ENCODE measurements around the gene AUTS2. TPM values are rescaled to one million over a fixed set of nuclear protein-coding genes. Genes with fewer than 3 reads are reported as not detected.

The AUTS2 gene
- total and polyA plus RNA-seq, 2 experiments from 2014 or later: 3.0 to 4.4 TPM

DNA sequence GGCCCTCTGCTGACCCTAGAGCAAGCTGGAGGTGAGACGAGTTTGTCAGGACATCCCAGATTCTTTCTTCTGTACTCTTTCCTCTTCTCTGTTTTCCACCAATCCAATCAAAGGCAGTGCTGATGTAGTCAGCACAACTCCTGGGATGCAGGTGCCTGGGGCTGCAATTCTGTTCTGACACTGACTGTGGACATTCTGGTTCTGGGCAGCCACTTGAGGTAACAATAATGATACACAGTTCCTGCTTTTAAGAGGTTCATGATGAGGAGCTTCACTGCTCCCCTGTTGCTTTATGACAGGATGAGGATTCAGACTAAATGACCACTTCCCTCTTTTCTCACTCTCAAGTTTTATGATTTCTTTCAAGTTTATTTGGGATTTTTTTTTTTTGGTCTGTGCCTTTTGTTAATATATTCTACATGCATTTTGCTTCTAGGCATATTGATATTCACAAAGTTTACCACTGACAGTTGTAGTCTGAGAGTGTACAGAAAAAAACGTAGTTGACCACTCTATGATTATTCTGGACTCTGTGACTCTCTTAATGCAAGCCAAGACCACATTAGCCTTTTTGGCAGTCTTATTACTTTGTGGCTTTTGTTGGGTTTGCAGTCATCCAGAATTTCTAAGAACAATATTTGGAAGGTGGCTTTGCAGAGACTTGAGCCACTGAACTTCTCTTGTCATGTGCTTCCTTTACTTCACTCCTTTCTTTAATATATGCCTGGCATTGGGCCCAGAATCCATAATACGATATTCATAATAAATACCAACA lies 247.6 kb downstream of the AUTS2 start:
- Histone ChIP-seq H3K9me3 (ENCODE audit: low read depth) (no peaks in the 10 kb centered on the region), H3K27ac (no peak overlapping the region), H3K4me3 (no peak overlapping the region), H3K27me3 (replicated peaks; ENCODE audit: insufficient read depth) (peaks cover 5% of the 10 kb centered on the region; the same call in 1 of the 2 replicates), H2AFZ (no peak overlapping the region), H3K79me2 (ENCODE audit: insufficient read depth) (no peaks in the 10 kb centered on the region), H3K36me3 (ENCODE audit: low read depth) (no peaks in the 10 kb centered on the region), H3K9me2 (ENCODE audit: insufficient read depth) (no peaks in the 10 kb centered on the region), H3K9ac (no peak overlapping the region), H3K4me2 (ENCODE audit: unreplicated experiment) (no peak overlapping the region), H3F3A (ENCODE audit: insufficient read depth) (no peaks in the 10 kb centered on the region), H4K20me1 (ENCODE audit: insufficient read depth) (no peaks in the 10 kb centered on the region), H3K4me1 (ENCODE audit: insufficient read depth) (no peaks in the 10 kb centered on the region)
- TF ChIP-seq EZH2phosphoT487 (IDR thresholded peaks at IDR 0.05; ENCODE audit: insufficient read depth, low read depth) (no peak), EZH2 (IDR thresholded peaks at IDR 0.05; ENCODE audit: insufficient read depth, poor library complexity, severe bottlenecking) (no peak)
- no peak for DNase-seq
- WGBS, 2 experiments (ENCODE audit: low coverage in 1 of 2, low lambda C conversion rate in 2 of 2, missing lambda C conversion rate in 2 of 2): 28 to 35% methylated on average over 3 of the region's 3 CpGs
- in situ Hi-C loops (cut with MboI): no loop called here

DNA sequence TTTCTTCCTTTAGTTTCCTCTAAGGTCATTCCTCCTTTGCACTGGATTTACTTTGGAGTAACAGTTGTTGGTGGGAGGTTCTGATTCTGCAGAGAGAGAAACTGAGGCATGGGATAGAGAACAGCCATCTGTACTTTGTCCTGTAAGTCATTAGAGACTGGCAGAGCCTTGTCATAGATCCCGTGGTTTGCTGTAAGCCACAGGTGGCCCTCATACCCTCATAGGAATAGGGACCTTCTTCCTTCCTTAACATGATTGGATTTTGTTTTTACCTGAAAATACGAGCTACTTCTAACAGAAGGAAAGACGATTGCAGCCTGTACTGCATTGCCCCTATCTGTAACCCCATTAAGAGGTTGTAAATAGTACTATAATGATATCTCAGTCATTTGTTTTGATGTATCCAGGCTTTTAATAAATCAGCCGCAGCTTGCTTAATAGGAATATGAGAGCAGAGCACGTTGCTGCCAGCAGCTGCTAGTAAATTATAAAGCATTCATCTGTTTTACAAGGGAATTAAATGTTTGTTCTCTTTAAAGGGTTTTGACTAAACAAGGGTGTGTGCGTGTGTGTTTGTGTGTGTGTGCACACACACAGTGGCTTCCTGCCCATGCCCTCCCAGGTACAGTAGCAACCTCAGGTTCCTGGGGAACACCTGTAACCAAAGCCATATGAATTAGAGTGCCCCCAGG lies 249.8 kb downstream of the AUTS2 start:
- DNase-seq: no peak
- Histone ChIP-seq H3K27ac (no peak overlapping the region), H3K4me1 (ENCODE audit: insufficient read depth) (no peaks in the 10 kb centered on the region), H3K36me3 (ENCODE audit: low read depth) (no peaks in the 10 kb centered on the region), H3K9me3 (ENCODE audit: low read depth) (no peaks in the 10 kb centered on the region), H3K4me2 (ENCODE audit: unreplicated experiment) (no peak overlapping the region), H3K27me3 (replicated peaks; ENCODE audit: insufficient read depth) (no peaks in the 10 kb centered on the region), H3F3A (ENCODE audit: insufficient read depth) (no peaks in the 10 kb centered on the region), H4K20me1 (ENCODE audit: insufficient read depth) (no peaks in the 10 kb centered on the region), H3K79me2 (ENCODE audit: insufficient read depth) (no peaks in the 10 kb centered on the region), H3K9me2 (ENCODE audit: insufficient read depth) (no peaks in the 10 kb centered on the region), H3K9ac (no peak overlapping the region), H3K4me3 (no peak overlapping the region), H2AFZ (no peak overlapping the region)
- no peak for TF ChIP-seq EZH2phosphoT487 (IDR thresholded peaks at IDR 0.05; ENCODE audit: insufficient read depth, low read depth)
- no peak for TF ChIP-seq EZH2 (IDR thresholded peaks at IDR 0.05; ENCODE audit: insufficient read depth, poor library complexity, severe bottlenecking)
- in situ Hi-C loops (cut with MboI): no loop called here
- 27 to 35% methylated on average over 6 of the region's 6 CpGs for WGBS, 2 experiments (ENCODE audit: low coverage in 1 of 2, low lambda C conversion rate in 2 of 2, missing lambda C conversion rate in 2 of 2)

DNA sequence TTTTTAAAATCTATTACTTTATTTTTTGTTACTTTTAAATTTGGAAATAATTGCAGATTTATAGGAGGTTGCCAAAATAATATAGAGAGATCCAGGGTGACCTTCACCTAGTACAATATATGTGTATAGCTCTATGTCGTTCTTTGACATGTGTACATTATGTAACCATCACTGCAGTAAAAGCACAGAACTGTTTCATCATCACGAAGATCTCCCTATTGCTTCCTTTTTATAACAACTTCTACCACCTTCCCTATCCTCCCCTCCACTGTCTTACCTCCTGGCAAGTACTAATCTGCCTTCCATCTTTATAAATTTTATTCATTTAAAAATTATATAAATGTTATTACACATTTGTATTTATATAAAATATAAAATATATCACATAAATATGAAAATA lies 251.0 kb downstream of the AUTS2 start:
- DNase-seq: no peak
- in situ Hi-C loops (cut with MboI): no loop called here
- H3K79me2 ChIP-seq (ENCODE audit: insufficient read depth): no peaks in the 10 kb centered on the region

DNA sequence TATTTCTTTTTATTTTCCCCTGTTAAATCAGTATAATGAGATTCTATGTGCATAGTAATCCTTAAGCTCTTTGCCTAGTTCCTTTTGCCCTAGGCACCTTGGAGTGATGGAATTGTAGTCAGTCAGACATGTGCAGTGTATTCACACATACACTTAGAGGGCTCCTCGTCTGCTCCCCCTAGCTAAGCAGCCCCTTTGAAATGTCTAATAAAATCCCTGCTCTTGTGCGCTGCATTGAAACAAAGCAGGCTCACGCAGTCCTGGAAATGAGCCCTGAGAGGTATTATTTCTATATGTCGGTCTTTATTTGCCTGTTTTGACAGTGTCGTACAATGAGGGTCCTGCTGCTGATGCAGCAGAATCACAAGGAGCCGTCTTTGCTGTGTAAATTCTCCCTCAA lies 258.7 kb downstream of the AUTS2 start:
- WGBS, 2 experiments (ENCODE audit: low coverage in 1 of 2, low lambda C conversion rate in 2 of 2, missing lambda C conversion rate in 2 of 2): 75 to 87% methylated on average over 6 of the region's 6 CpGs
- in situ Hi-C loops (cut with MboI): no loop called here
- no peaks in the 10 kb centered on the region for H3K36me3 ChIP-seq (ENCODE audit: low read depth)
- no peak overlapping the region for H2AFZ ChIP-seq
- no peaks in the 10 kb centered on the region for H3K9me2 ChIP-seq (ENCODE audit: insufficient read depth)
- TF ChIP-seq EZH2 (IDR thresholded peaks at IDR 0.05; ENCODE audit: insufficient read depth, poor library complexity, severe bottlenecking) (no peak), EZH2phosphoT487 (IDR thresholded peaks at IDR 0.05; ENCODE audit: insufficient read depth, low read depth) (no peak)
- no peaks in the 10 kb centered on the region for H3K4me1 ChIP-seq (ENCODE audit: insufficient read depth)
- H4K20me1 ChIP-seq (ENCODE audit: insufficient read depth): no peaks in the 10 kb centered on the region
- no peak overlapping the region for H3K27ac ChIP-seq
- no peak overlapping the region for H3K4me2 ChIP-seq (ENCODE audit: unreplicated experiment)
- H3K27me3 ChIP-seq (replicated peaks; ENCODE audit: insufficient read depth): peaks cover 30% of the 10 kb centered on the region
- H3K9me3 ChIP-seq (ENCODE audit: low read depth): no peaks in the 10 kb centered on the region
- no peak for DNase-seq
- H3K9ac ChIP-seq: no peak overlapping the region
- H3K79me2 ChIP-seq (ENCODE audit: insufficient read depth): no peaks in the 10 kb centered on the region
- H3F3A ChIP-seq (ENCODE audit: insufficient read depth): no peaks in the 10 kb centered on the region
- H3K4me3 ChIP-seq: no peak overlapping the region

More for the DNA sequence above, 251.0 kb downstream of the AUTS2 start:
- Histone ChIP-seq H4K20me1 (ENCODE audit: insufficient read depth) (no peaks in the 10 kb centered on the region), H3K4me1 (ENCODE audit: insufficient read depth) (no peaks in the 10 kb centered on the region), H3K4me2 (ENCODE audit: unreplicated experiment) (no peak overlapping the region), H3K36me3 (ENCODE audit: low read depth) (no peaks in the 10 kb centered on the region), H3K27me3 (replicated peaks; ENCODE audit: insufficient read depth) (no peaks in the 10 kb centered on the region), H3K9ac (no peak overlapping the region), H3K4me3 (no peak overlapping the region), H3K9me3 (ENCODE audit: low read depth) (no peaks in the 10 kb centered on the region), H3F3A (ENCODE audit: insufficient read depth) (no peaks in the 10 kb centered on the region), H3K27ac (no peak overlapping the region), H3K9me2 (ENCODE audit: insufficient read depth) (no peaks in the 10 kb centered on the region), H2AFZ (no peak overlapping the region)
- TF ChIP-seq EZH2phosphoT487 (IDR thresholded peaks at IDR 0.05; ENCODE audit: insufficient read depth, low read depth): no peak
- no peak for TF ChIP-seq EZH2 (IDR thresholded peaks at IDR 0.05; ENCODE audit: insufficient read depth, poor library complexity, severe bottlenecking)
- WGBS, 2 experiments (ENCODE audit: low coverage in 1 of 2, low lambda C conversion rate in 2 of 2, missing lambda C conversion rate in 2 of 2): 82 to 85% methylated on average over 2 of the region's 2 CpGs

All from GM23248 (cell line).